Progenitor cell of endocrine pancreas (in vitro differentiated cells): ENCODE results near the gene DUSP5. TPM values are rescaled to one million over a fixed set of nuclear protein-coding genes. Genes with fewer than 3 reads are reported as not detected.
"Not testable (repeated sequence)": the region's sequence is repeated elsewhere in the genome, so short reads cannot be mapped to it uniquely, and the experiment has no call there.

Experiments
- DNase-seq: peaks from one replicate; pipeline ENCODE4 v3.0.0; 2021; ENCODE audit warnings: low spot score; ENCODE audit not compliant: unreplicated experiment
- H3K27ac Mint-ChIP-seq: 2 replicates; pipeline ENCODE4 v1.8.0; 2021; ENCODE audit warnings: mild to moderate bottlenecking, moderate library complexity, mixed read lengths
- H3K27me3 Mint-ChIP-seq: 2 replicates; pipeline ENCODE4 v1.8.0; 2021; ENCODE audit warnings: mixed read lengths
- H3K36me3 Mint-ChIP-seq: 2 replicates; pipeline ENCODE4 v1.8.0; 2022; ENCODE audit warnings: mixed read lengths; ENCODE audit not compliant: insufficient read depth
- H3K4me1 Mint-ChIP-seq: 2 replicates; pipeline ENCODE4 v1.8.0; 2021; ENCODE audit warnings: low read depth, mixed read lengths
- H3K4me3 Mint-ChIP-seq: 2 replicates; pipeline ENCODE4 v1.8.0; 2021; ENCODE audit warnings: low read depth, mild to moderate bottlenecking, moderate library complexity, mixed read lengths
- H3K9me3 Mint-ChIP-seq: 2 replicates; pipeline ENCODE4 v1.8.0; 2021; ENCODE audit warnings: low read depth, mixed read lengths
- CTCF ChIP-seq: fragments of 200-600 bp; sonication (generic); IDR thresholded peaks from one replicate; pipeline ENCODE4 v1.5.0; 2021; ENCODE audit warnings: antibody characterized with exemption, mild to moderate bottlenecking; ENCODE audit not compliant: unreplicated experiment
- total RNA-seq: library from RNA; stranded (reverse); gene quantifications from 2 replicates; pipeline ENCODE4 v1.2.1, GENCODE V29; 2021

DUSP5 gene
- total RNA-seq, 1 donor from 2014 or later = 92.9 TPM

DNA sequence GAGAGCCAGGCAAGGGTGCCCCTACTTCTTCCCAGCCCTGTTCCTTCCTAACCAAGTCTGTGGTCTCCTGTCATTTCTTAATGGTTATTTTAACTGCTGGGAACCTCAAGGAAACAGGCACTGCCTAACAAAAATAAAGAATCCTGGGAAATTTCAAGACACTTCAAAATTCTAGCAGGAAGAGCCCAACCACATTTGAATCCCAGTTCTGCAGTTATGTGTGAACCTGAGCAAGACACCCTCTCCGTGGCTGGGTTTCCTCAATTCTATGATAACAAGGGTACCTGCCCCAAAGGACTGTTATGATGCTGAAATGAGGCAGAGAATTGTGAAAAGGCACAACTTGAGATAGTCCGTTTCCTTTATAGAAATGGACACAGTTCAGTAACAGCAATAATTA lies 36.2 kb upstream of the DUSP5 start:
- no peak for TF ChIP-seq CTCF
- H3K36me3 Mint-ChIP-seq = no peaks in the 10 kb centered on the region
- H3K27ac Mint-ChIP-seq = no peak overlapping the region
- H3K4me3 Mint-ChIP-seq = no peak overlapping the region
- no peak for DNase-seq
- no peaks in the 10 kb centered on the region for H3K27me3 Mint-ChIP-seq
- H3K4me1 Mint-ChIP-seq = peaks cover 24% of the 10 kb centered on the region
- H3K9me3 Mint-ChIP-seq = no peaks in the 10 kb centered on the region

- H3K9me3 Mint-ChIP-seq = no peaks in the 10 kb centered on the region
- H3K4me1 Mint-ChIP-seq = peaks cover 18% of the 10 kb centered on the region
- H3K27me3 Mint-ChIP-seq = no peaks in the 10 kb centered on the region
- DNase-seq = no peak
- no peaks in the 10 kb centered on the region for H3K36me3 Mint-ChIP-seq
- H3K4me3 Mint-ChIP-seq = no peak overlapping the region
- H3K27ac Mint-ChIP-seq = peak overlapping the region; percentile 64
- no peak for TF ChIP-seq CTCF
Observed at GRCh38 chr10:110462166-110463095, 35.3 kb upstream of the DUSP5 start.

DNA sequence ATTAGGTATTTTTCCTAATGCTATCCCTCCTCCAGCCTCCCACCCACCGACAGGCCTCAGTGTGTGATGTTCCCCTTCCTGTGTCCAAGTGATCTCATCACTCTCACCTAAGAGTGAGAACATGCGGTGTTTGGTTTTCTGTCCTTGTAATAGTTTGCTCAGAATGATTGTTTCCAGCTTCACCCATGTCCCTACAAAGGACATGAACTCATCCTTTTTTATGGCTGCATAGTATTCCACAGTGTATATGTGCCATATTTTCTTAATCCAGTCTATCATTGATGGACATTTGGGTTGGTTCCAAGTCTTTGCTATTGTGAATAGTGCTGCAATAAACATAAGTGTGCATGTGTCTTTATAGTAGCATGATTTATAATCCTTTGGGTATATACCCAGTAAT lies 29.4 kb upstream of the DUSP5 start:
- not testable (repeated sequence) for H3K36me3 Mint-ChIP-seq

DNA sequence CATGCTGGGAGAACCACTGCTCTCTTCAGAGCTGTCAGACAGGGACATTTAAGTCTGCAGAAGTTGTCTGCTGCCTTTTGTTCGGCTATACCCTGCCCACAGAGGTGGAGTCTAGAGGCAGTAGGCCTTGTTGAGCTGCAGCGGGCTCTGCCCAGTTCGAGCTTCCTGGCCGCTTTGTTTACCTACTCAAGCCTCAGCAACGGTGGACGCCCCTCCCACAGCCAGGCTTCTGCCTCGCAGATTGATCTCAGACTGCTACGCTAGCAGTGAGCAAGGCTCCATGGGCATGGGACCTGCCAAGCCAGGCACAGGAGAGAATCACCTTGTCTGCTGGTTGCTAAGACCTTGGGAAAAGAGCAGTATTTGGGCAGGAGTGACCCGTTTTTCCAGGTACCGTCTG lies 27.2 kb upstream of the DUSP5 start:
- not testable (repeated sequence) for H3K27me3 Mint-ChIP-seq, H3K4me3 Mint-ChIP-seq, H3K4me1 Mint-ChIP-seq, H3K27ac Mint-ChIP-seq, H3K9me3 Mint-ChIP-seq, H3K36me3 Mint-ChIP-seq, DNase-seq

More for the DNA sequence above, 29.4 kb upstream of the DUSP5 start:
- H3K4me3 Mint-ChIP-seq, H3K27me3 Mint-ChIP-seq, DNase-seq, H3K4me1 Mint-ChIP-seq, H3K27ac Mint-ChIP-seq, H3K9me3 Mint-ChIP-seq: not testable (repeated sequence)

GRCh38 chr10:110471566-110472139 lies 26.1 kb upstream of the DUSP5 start:
- H3K36me3 Mint-ChIP-seq = peaks cover 3% of the 10 kb centered on the region
- DNase-seq = no peak
- H3K27me3 Mint-ChIP-seq = no peaks in the 10 kb centered on the region
- no peak for TF ChIP-seq CTCF
- peaks cover 8% of the 10 kb centered on the region for H3K4me1 Mint-ChIP-seq
- no peak overlapping the region for H3K27ac Mint-ChIP-seq
- no peak overlapping the region for H3K4me3 Mint-ChIP-seq
- H3K9me3 Mint-ChIP-seq = peaks cover 4% of the 10 kb centered on the region

DNA sequence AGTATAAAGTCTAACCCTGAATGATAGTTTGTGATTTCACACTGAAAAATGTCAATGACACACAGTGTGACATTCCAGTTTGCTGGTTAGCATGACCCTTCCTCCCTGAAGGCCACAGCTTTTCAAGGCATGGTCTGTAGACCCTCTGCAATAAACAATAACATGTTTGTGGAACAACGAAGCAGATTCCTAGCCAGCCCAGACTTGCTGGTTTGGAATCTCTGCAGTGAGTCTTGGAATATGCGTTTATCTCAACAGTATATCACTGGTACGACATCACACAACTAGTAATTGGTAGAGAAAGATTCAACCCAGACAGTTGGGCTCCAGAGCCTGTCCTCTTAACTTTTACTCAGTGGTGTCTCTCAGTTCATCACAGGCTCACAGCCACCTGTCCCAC lies 23.7 kb upstream of the DUSP5 start:
- Mint-ChIP-seq H3K36me3 (peaks cover 3% of the 10 kb centered on the region), H3K4me1 (peaks cover 8% of the 10 kb centered on the region), H3K4me3 (no peak overlapping the region), H3K9me3 (peaks cover 4% of the 10 kb centered on the region), H3K27me3 (no peaks in the 10 kb centered on the region), H3K27ac (no peak overlapping the region)
- DNase-seq = no peak
- TF ChIP-seq CTCF = no peak
